GM03348 (cell line): ENCODE measurements around the gene TMPRSS9.

Experiments
- DNase-seq: peaks from one replicate; pipeline ENCODE4 v3.0.0; 2012; ENCODE audit warnings: low spot score

TMPRSS9 gene

GRCh38 chr19:2421581-2422306 is 61.7 kb downstream of the TMPRSS9 start:
- no peak for DNase-seq

- no peak for DNase-seq
These were observed 63.2 kb downstream of the TMPRSS9 start for GRCh38 chr19:2423071-2423914.

DNA sequence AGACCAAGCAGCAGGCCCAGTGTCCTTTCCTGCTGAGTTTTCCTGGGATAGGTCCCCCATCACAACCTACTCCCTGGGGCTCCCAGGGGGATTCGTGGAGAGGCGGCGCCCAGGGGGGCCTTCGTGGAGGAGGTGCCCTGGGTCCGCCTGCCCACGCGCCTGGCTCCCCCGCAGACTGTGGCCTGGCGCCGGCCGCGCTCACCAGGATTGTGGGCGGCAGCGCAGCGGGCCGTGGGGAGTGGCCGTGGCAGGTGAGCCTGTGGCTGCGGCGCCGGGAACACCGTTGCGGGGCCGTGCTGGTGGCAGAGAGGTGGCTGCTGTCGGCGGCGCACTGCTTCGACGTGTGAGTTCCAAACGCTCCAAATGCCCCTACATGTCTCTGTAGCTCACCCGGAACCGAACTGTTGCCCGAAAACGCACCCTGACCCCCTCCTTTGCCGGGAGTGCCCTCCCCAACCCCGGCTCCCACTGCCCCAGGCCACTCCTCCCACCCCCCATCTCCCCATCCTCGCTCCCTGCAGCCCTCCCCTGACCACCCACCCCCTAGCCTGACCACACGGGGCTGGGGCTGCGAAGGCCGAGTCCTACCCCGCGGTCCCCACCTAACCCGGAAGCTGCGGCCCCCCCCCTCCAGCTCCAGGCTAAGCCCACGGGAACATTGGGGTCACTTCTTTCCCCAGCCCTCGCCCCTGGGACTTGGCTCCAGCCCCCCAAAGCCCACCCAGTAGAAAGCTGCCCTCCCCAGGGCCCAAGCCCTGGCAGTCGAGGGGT is 64.0 kb downstream of the TMPRSS9 start:
- no peak for DNase-seq

- DNase-seq: peak; percentile 94
These were observed 64.9 kb downstream of the TMPRSS9 start for GRCh38 chr19:2424686-2425621.

- DNase-seq: no peak
These were observed 65.8 kb downstream of the TMPRSS9 start for GRCh38 chr19:2425622-2426581.

DNA sequence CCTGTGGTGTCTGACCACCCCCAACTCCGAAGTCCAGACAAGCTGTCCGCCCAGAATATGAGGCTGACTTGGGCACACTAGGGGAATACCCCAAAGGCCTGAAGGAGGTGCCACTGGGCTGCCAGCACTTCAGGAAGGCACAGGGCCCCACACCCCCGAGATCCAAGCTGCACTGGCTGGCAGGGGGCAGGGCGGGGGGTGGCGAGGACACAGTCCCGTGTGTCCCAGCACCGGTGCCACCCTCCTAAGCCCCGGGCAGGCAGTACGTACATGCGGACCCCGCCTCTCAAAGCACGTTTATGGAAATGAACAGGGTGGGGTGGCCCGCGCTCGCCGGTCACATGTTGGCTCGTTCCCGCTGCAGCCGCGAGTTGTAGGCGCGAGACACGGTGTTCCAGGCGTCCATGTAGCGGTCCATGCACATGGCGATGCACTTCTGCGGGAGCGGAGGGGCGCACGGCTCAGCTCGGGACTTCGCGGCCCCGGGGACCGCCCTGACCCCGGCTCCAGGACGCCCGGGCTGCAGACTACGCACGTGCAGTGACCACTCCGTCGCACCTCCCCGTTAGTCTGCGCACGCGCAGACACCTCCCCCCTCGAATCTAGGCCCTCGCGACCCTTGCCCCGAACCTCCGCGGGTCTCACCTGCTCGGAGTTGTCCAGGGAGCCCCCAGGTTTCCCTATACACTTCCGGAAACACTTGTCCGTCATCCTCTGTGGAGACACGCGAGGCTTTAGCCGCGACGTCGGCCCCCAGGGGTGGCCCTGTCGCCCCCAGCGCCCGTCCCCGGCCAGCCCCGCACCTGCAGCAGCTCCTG is 66.8 kb downstream of the TMPRSS9 start:
- DNase-seq: peak; percentile 86

GRCh38 chr19:2427429-2428320 is 67.6 kb downstream of the TMPRSS9 start, which contains the start of gene TIMM13:
TSS of gene TIMM13 (minus strand) at chr19:2427586. CDS start at chr19:2427533, 53 bp downstream.
- peak; percentile 98 for DNase-seq

GRCh38 chr19:2428321-2428690 is 68.2 kb downstream of the TMPRSS9 start:
- no peak for DNase-seq

GRCh38 chr19:2428756-2429711 is 69.0 kb downstream of the TMPRSS9 start:
- DNase-seq: no peak

DNA sequence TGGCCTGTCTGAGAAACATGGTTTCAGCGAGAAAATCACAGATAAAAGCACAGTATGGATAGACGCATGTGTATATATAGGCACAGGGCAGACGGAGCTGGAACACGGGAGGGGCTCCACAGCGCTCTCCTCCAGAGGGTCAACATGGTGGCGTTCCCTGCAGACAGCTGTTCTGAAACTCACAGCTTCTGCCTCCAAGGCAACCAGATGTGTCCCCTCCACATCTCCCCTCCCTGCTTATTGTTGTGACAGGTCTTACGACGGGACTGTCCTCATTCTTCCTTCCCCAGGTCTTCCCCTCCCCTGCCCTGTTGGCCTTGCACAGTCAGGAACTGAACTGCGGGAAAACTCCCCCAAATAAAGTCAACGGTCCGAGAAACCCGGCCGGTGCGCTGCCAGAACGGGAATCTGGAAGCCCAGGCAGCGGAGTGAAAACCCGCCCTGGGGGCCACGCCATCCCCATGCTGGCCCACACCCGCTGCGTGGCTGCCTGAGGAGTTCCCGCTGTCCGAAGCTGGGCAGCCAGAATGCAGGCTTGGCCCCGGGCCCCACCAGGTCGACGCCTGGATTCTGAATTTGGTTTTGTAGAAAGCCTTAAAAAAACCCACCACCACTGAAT is 70.0 kb downstream of the TMPRSS9 start:
- no peak for DNase-seq

DNA sequence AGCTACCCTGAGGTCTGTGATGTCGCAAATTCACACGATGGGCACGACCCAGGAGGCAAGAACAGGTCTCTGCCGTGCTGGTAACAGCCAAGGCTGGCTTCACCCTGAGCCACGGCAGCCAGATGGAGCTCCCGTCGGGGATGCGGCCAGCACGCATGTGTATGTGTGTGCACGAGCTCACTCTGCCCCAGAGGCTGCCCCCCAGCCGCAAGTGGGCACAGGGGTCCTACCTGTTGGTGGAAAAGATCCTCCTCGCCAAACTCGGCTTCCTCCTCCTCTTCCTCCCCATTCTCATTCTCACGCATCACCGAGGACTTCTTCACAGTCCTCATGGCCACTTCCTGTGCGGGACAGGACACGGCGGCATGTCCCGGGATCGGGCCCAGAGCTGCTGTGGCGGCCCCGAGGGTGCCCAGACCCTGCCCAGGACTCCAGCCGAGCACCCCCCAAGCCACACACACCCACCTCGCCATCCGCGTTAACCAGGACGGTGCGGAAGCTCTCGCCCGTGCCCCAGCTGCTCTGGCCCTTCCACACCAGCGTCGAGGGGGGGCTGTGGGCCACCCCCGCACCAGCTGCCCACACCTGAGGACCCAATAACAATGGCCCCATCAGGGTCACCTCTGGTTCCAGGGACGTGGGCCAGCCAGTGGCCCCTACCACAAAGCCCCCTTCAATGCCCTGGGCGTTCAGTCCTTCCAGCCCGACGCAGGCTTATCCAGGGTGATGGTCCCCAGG is 71.4 kb downstream of the TMPRSS9 start:
- DNase-seq: no peak

DNA sequence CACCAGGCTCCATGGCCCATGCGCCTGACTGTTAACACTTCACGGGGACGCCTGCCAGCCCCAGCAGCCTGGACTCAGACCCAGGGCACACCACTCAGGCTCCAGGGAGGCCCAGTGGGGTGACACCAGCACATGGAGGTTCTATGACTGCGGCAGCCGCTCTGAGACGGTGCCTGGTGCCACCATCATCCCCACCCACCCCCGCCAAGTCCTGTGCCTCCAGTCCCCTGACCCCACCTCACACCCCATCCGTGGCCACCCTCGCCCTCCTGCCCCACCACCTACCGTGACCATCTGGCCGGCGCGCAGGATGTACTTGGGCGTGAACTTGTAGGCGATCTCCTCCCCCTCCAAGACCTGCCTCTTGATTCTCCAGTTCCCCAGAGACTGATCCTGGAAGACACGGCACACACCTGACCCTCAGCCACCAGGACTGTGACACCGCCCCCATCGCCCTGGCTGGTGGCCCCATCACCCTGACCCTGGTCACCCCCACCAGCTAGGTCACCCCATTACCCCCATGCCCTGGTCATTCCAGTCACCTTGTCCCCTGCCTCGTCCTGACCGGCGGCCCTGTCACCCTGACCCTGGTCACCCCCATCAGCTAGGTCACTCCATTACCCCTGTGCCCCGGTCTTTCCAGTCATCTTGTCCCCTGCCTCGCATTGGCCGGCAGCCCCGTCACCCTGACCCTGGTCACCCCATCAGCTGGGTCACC is 72.2 kb downstream of the TMPRSS9 start:
- no peak for DNase-seq

DNA sequence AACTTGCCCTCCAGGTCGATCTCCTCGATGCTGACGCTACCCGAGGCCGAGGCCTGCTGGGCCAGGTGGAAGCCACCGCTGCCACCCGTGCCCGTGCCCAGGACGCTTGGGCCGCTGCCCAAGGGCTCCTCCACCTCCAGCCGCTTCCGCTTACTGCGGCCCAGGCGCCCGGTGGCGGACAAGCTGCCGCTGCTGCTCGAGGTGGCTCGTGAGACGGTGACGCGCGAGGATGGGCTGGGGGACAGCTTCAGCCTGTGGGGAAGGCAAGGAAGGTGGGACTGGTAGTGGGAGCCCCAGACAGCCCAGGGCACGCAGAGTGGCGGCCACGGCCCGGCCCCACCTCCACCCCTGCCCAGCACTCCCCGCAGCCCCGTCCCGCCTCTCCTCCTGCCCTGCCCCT is 73.8 kb downstream of the TMPRSS9 start:
- no peak for DNase-seq

DNA sequence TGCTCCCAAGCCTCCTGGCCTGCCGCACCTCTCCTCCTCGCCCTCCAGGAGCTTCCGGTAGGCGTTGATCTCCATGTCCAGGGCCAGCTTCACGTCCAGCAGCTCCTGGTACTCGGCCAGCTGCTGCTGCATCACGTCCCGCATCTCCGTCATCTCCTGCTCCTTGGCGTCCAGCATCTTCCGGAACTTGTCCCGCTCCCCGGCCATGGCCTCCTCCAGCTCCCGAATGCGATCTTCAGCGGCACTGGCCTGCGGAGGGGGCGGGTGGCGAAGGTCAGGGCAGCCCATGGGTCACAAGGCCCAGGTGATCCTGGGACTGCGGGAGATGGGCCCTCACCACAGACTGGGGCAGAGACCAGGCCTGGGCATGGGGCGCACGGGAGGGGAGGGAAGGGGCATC is 74.2 kb downstream of the TMPRSS9 start:
- no peak for DNase-seq

DNA sequence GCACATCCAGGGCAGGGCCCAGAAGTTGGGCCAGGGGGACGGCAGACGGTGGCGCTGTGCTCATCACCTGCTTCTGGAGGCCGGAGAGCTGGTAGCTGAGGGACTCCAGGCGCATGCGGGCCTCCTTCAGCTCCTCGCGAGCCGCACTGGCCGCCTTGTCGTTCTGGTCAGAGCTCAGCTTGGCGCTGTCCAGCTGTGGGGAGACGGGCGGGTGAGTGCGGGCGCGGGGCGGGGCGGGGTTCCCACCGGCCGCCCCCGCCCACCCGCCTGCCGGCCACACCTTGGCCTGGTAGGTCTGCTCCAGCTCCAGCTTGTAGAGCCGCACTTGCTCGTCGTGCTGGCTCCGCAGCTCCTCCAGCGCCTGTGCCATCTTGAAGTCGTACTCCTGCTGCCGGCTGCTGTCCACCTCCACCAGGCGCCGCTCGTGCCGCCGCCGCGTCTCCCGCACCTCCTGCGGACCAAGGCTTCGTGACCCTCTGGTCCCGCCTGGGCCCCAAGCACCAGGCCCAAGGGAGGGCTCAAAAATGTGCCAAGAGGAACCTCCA is 74.7 kb downstream of the TMPRSS9 start:
- no peak for DNase-seq
